T-helper 2 cell treated with Interferon-gamma antibody and Interleukin-4, amounts not matched to agents 5 μg/mL and 100 μg/mL, for 36 hours (primary cell): ENCODE results near the gene TLE2.

Experiments used
- DNase-seq: peaks from one replicate; pipeline ENCODE4 v3.0.0; 2021; ENCODE audit warnings: low spot score
- H3K27ac Mint-ChIP-seq: one replicate; pipeline ENCODE4 v1.8.0; 2021; ENCODE audit warnings: mild to moderate bottlenecking, mixed read lengths
- H3K27me3 Mint-ChIP-seq: one replicate; pipeline ENCODE4 v1.8.0; 2021; ENCODE audit warnings: low read depth, mixed read lengths
- H3K36me3 Mint-ChIP-seq: one replicate; pipeline ENCODE4 v1.8.0; 2021; ENCODE audit warnings: low read depth, mixed read lengths
- H3K4me1 Mint-ChIP-seq: one replicate; pipeline ENCODE4 v1.8.0; 2021; ENCODE audit warnings: low read depth, mixed read lengths
- H3K4me3 Mint-ChIP-seq: one replicate; pipeline ENCODE4 v1.8.0; 2022; ENCODE audit warnings: mild to moderate bottlenecking, moderate library complexity, mixed read lengths
- H3K9me3 Mint-ChIP-seq: one replicate; pipeline ENCODE4 v1.8.0; 2021; ENCODE audit warnings: mixed read lengths

The TLE2 gene

GRCh38 chr19:2983351-2984214 lies 45.5 kb downstream of the TLE2 start:
- Mint-ChIP-seq H3K9me3 (no peaks in the 10 kb centered on the region), H3K4me1 (no peaks in the 10 kb centered on the region), H3K36me3 (no peaks in the 10 kb centered on the region), H3K27me3 (peaks cover 20% of the 10 kb centered on the region), H3K27ac (no peak overlapping the region), H3K4me3 (no peak overlapping the region)
- no peak for DNase-seq

DNA sequence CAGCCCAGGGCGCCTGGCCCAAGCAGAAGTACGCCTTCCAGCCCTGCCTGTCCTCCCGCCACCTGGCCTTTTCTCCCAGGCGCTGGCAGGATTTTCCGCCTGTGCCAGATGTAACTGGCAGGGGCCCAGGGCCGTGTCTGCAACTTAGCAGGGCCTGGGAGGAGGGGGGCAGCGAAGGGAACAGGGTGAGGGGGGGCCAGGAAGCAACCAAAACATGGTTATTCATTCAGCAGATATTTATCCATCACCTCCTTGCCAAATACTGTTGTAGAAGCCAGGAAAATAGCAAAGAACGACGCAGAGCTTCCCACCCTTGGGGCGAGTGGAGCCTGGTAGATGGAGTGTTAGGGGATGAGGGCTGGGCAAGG lies 46.1 kb downstream of the TLE2 start:
- Mint-ChIP-seq H3K9me3 (no peaks in the 10 kb centered on the region), H3K27ac (no peak overlapping the region), H3K4me1 (no peaks in the 10 kb centered on the region), H3K27me3 (peaks cover 20% of the 10 kb centered on the region), H3K36me3 (no peaks in the 10 kb centered on the region), H3K4me3 (no peak overlapping the region)
- no peak for DNase-seq

- no peaks in the 10 kb centered on the region for H3K36me3 Mint-ChIP-seq
- H3K27me3 Mint-ChIP-seq = peaks cover 20% of the 10 kb centered on the region
- H3K9me3 Mint-ChIP-seq = no peaks in the 10 kb centered on the region
- no peak overlapping the region for H3K4me3 Mint-ChIP-seq
- no peak overlapping the region for H3K27ac Mint-ChIP-seq
- peaks cover 2% of the 10 kb centered on the region for H3K4me1 Mint-ChIP-seq
- no peak for DNase-seq
Measured at GRCh38 chr19:2982561-2982960, 46.5 kb downstream of the TLE2 start.

- H3K9me3 Mint-ChIP-seq = no peaks in the 10 kb centered on the region
- DNase-seq = no peak
- no peak overlapping the region for H3K4me3 Mint-ChIP-seq
- H3K27me3 Mint-ChIP-seq = peaks cover 22% of the 10 kb centered on the region
- H3K36me3 Mint-ChIP-seq = no peaks in the 10 kb centered on the region
- no peak overlapping the region for H3K27ac Mint-ChIP-seq
- peaks cover 2% of the 10 kb centered on the region for H3K4me1 Mint-ChIP-seq
Measured at GRCh38 chr19:2981898-2982297, 47.2 kb downstream of the TLE2 start.

DNA sequence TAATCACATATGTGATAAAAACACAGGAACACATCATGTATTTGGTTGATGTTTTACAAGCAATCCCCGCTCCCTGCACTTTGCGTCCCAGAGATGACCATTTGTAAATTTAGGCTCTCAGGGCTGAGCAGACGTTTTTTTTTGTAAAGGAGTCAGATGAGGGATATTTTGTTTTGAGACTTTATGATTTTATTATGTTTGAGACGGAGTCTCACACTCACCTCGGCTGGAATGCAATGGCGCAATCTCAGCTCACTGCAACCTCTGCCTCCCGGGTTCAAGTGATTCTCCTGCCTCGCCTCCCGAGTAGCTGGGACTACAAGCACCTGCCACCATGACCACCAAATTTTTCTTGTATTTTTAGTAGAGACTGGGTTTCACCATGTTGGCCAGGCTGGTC lies 50.3 kb downstream of the TLE2 start:
- no peak for DNase-seq
- no peaks in the 10 kb centered on the region for H3K36me3 Mint-ChIP-seq
- H3K27ac Mint-ChIP-seq = no peak overlapping the region
- H3K4me3 Mint-ChIP-seq = no peak overlapping the region
- H3K27me3 Mint-ChIP-seq = peaks cover 30% of the 10 kb centered on the region
- no peaks in the 10 kb centered on the region for H3K9me3 Mint-ChIP-seq
- peaks cover 15% of the 10 kb centered on the region for H3K4me1 Mint-ChIP-seq

GRCh38 chr19:2978166-2978767 lies 50.8 kb downstream of the TLE2 start:
- Mint-ChIP-seq H3K36me3 (no peaks in the 10 kb centered on the region), H3K4me3 (peak overlapping the region; percentile 97), H3K4me1 (peaks cover 15% of the 10 kb centered on the region), H3K27me3 (peaks cover 29% of the 10 kb centered on the region), H3K9me3 (no peaks in the 10 kb centered on the region), H3K27ac (no peak overlapping the region)
- no peak for DNase-seq

DNA sequence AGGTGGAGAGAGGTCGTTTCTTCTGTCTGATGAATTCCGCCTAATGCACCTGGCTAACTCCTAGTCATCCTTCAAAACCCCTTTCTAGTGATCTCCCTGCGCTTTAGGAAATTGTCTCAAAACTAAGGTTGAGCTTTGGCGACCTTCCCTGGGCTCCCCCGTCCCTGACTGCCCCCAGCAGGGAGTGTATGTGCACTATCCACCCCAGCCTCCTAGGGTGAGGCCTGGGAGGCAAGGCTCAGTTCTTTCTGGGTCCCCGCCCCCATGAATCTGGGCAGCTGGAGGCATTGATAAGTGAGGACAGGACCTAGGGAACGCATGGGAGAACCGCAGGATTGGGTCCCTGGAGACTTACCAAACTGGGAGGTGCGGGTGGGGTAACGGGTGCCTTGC lies 51.3 kb downstream of the TLE2 start:
- DNase-seq = no peak
- Mint-ChIP-seq H3K4me1 (peaks cover 15% of the 10 kb centered on the region), H3K36me3 (no peaks in the 10 kb centered on the region), H3K27me3 (peaks cover 26% of the 10 kb centered on the region), H3K27ac (no peak overlapping the region), H3K9me3 (no peaks in the 10 kb centered on the region), H3K4me3 (peak overlapping the region; percentile 97)

GRCh38 chr19:2977001-2977745 lies 51.9 kb downstream of the TLE2 start, which contains the start of gene TLE6:
Gene TLE6 (plus strand): TSS chr19:2977564. CDS start chr19:2978234, 670 bp downstream.
- H3K4me1 Mint-ChIP-seq = peaks cover 15% of the 10 kb centered on the region
- DNase-seq = peak; percentile 93
- no peaks in the 10 kb centered on the region for H3K36me3 Mint-ChIP-seq
- H3K27me3 Mint-ChIP-seq = peaks cover 26% of the 10 kb centered on the region
- H3K9me3 Mint-ChIP-seq = no peaks in the 10 kb centered on the region
- H3K4me3 Mint-ChIP-seq = peak within 1 kb of the TSS; percentile 97
- H3K27ac Mint-ChIP-seq = peak within 1 kb of the TSS; percentile 85

- Mint-ChIP-seq H3K9me3 (no peaks in the 10 kb centered on the region), H3K27ac (peak overlapping the region; percentile 85), H3K4me1 (peaks cover 15% of the 10 kb centered on the region), H3K36me3 (no peaks in the 10 kb centered on the region), H3K4me3 (peak overlapping the region; percentile 97), H3K27me3 (peaks cover 22% of the 10 kb centered on the region)
- DNase-seq = no peak
Measured at GRCh38 chr19:2976609-2977000, 52.5 kb downstream of the TLE2 start.

- no peaks in the 10 kb centered on the region for H3K36me3 Mint-ChIP-seq
- peaks cover 15% of the 10 kb centered on the region for H3K4me1 Mint-ChIP-seq
- peak overlapping the region; percentile 38 for H3K4me3 Mint-ChIP-seq
- no peaks in the 10 kb centered on the region for H3K9me3 Mint-ChIP-seq
- H3K27ac Mint-ChIP-seq = no peak overlapping the region
- DNase-seq = peak; percentile 47
- peaks cover 22% of the 10 kb centered on the region for H3K27me3 Mint-ChIP-seq
Measured at GRCh38 chr19:2974342-2975041, 54.6 kb downstream of the TLE2 start.

DNA sequence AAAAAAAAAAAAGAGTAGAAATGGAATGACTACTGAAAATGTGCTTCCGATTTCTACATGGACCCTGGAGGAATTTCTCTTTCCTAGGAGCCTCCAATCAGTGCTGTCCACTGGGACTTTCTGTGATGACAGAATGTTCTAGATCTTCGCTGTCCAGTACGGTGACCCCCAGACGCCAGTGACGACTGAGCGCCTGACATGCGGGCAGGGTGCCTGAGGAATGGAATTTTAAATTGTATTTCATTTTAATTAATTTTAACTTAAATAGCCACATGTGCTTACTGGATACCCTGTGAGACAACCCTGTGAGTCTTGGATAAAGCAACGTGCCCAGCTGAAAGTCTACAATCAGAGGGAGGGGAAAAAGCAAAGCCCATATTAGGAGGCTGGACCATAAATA lies 55.9 kb downstream of the TLE2 start:
- Mint-ChIP-seq H3K36me3 (no peaks in the 10 kb centered on the region), H3K9me3 (no peaks in the 10 kb centered on the region), H3K4me1 (peaks cover 15% of the 10 kb centered on the region), H3K27me3 (peaks cover 22% of the 10 kb centered on the region), H3K27ac (no peak overlapping the region), H3K4me3 (no peak overlapping the region)
- DNase-seq = no peak

DNA sequence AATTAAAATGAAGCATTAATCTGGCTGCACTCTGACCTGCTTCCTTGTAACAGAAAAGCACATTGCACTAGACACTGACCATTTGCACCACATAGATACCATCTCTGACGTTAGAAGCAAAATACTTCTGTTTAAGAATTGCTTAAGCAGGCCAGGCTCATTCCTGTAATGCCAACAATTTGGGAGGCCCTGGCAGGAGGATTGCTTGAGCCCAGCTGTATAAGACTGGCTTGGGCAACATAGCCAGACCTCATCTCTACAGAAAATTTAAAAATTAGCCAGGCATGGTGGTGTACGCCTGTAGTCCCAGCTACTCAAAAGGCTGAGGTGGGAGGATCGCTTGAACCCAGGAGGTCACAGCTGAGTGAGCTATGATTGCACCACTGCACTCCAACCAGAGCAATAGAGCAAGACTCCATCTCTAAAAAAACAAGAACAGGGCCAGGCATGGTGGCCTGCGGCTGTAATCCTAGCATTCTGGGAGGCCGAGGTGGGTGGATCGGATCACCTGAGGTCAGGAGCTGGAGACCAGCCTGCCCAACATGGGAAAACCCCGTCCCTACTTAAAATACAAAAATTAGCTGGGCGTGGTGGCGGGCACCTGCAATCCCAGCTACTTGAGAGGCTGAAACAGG lies 58.8 kb downstream of the TLE2 start:
- Mint-ChIP-seq H3K4me3 (no peak overlapping the region), H3K27ac (no peak overlapping the region), H3K36me3 (no peaks in the 10 kb centered on the region), H3K27me3 (peaks cover 15% of the 10 kb centered on the region), H3K4me1 (peaks cover 5% of the 10 kb centered on the region), H3K9me3 (no peaks in the 10 kb centered on the region)
- DNase-seq = no peak

DNA sequence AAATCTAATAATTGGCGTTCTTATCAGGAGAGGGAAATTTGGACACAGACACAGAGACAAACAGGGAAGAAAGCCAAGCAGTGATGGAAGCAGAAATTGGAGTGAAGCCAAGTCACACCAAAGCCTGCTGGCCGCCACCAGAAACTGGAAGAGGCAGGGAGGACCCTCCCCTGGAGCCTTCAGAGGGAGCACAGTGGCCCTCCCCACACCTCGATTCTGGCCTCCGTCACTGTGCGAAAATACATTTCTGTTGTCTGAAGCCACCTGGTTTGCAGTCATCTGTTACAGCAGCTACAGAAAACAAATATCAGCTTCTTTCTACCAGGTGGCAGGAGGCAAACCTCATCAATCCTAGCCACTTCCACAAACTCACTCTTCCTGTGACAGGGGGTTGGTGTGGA lies 60.0 kb downstream of the TLE2 start:
- Mint-ChIP-seq H3K4me1 (no peaks in the 10 kb centered on the region), H3K9me3 (no peaks in the 10 kb centered on the region), H3K36me3 (no peaks in the 10 kb centered on the region), H3K27ac (no peak overlapping the region), H3K4me3 (no peak overlapping the region), H3K27me3 (peaks cover 3% of the 10 kb centered on the region)
- DNase-seq = no peak
